Testis (tissue), 3 donors: Measurements from ENCODE around the gene TMEM232. TPM values are rescaled to one million over a fixed set of nuclear protein-coding genes. Genes with fewer than 3 reads are reported as not detected.

ENCODE experiments used
- DNase-seq: peaks from one replicate; pipeline ENCODE4 v3.0.0-alpha.2; 2019
- H3K27ac ChIP-seq, 2 donors: fragments of 200-600 bp; sonication (generic); one replicate each; pipeline ENCODE4 v1.5.1; 2019
- H3K27me3 ChIP-seq: fragments of 200-600 bp; sonication (generic); one replicate; pipeline ENCODE4 v1.5.1; 2019
- H3K36me3 ChIP-seq: fragments of 200-600 bp; sonication (generic); one replicate; pipeline ENCODE4 v1.5.1; 2017; ENCODE audit warnings: low read depth; ENCODE audit errors: missing control alignments
- H3K4me1 ChIP-seq: fragments of 200-600 bp; sonication (generic); one replicate; pipeline ENCODE4 v1.5.1; 2019
- H3K4me3 ChIP-seq, 2 donors: fragments of 200-600 bp; sonication (generic); one replicate each; pipeline ENCODE4 v1.5.1; 2017 to 2019
- H3K9me3 ChIP-seq: fragments of 200-600 bp; sonication (generic); one replicate; pipeline ENCODE4 v1.5.1; 2017
- POLR2A ChIP-seq: fragments of 450-650 bp; IDR thresholded peaks from one replicate; pipeline ENCODE4 v1.6.1; 2017; ENCODE audit warnings: antibody characterized with exemption, mild to moderate bottlenecking, moderate library complexity
- WGBS, 2 donors: methylation state at CpG; one replicate each; pipeline ENCODE4 v1.1.5; 2018; 5-methylcytosine and 5-hydroxymethylcytosine counted together
- intact Hi-C: fragments of 100-400 bp; cut with DNase I; formaldehyde crosslinking; loops from one replicate; pipeline ENCODE4 v1.15.1; 2023; ENCODE audit warnings: low total_unique reads
- polyA plus RNA-seq: library from polyadenylated mRNA; stranded (reverse); fragments of 350-450 nt; fragmentation: Illumina TruSeq; extraction: RNeasy Lipid Tissue Mini Kit (QIAGEN cat#74804); gene quantifications from one replicate; pipeline ENCODE4 v1.2.3, GENCODE V29; 2014; ENCODE audit warnings: low read depth, low replicate concordance; ENCODE audit not compliant: insufficient read depth
- total RNA-seq, 2 donors: library from RNA; depleted of rRNA; stranded (reverse); fragments of >200 nt; gene quantifications; one replicate each; pipeline ENCODE4 v1.2.3, GENCODE V29; 2016
- TF ChIP-seq, protein P1 (sequence below), 3 experiments: fragments of 450-650 bp in 2 of 3; fragments of 200-600 bp in 1 of 3; sonication (generic) in 1 of 3; IDR thresholded peaks; one replicate each; pipeline ENCODE4 v1.5.1; 2016 to 2019; ENCODE audit warnings: antibody characterized with exemption in 3 of 3, mild to moderate bottlenecking in 2 of 3, moderate library complexity in 1 of 3

The TMEM232 gene
- total and polyA plus RNA-seq, 3 donors from 2014 or later = 28.1 to 42.6 (median 32.0) TPM

DNA sequence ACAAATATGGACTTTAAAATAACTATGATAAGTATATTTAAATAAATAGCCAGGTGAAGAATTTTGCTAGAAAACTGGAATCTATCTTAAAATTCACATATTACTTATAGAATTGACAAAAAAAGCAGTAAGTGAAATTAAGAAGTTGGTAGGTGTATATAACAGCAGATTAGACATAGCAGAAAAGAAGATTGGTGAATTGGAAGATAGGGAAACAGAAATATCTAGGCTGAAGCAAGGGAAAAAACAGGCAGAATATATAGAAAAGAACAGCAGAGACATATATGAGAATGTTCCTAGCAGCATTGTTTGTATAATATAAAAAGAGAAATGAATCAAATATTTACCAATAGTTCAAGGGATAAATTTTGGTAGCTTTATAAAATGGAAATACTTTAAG lies 294.9 kb downstream of the TMEM232 start:
- H3K27ac ChIP-seq = no peak overlapping the region
- no peak overlapping the region for H3K4me3 ChIP-seq
- H3K4me1 ChIP-seq = no peaks in the 10 kb centered on the region
- H3K36me3 ChIP-seq = no peaks in the 10 kb centered on the region
- intact Hi-C loops = no loop called here
- TF ChIP-seq POLR2A = no peak
- TF ChIP-seq, protein P1, sequence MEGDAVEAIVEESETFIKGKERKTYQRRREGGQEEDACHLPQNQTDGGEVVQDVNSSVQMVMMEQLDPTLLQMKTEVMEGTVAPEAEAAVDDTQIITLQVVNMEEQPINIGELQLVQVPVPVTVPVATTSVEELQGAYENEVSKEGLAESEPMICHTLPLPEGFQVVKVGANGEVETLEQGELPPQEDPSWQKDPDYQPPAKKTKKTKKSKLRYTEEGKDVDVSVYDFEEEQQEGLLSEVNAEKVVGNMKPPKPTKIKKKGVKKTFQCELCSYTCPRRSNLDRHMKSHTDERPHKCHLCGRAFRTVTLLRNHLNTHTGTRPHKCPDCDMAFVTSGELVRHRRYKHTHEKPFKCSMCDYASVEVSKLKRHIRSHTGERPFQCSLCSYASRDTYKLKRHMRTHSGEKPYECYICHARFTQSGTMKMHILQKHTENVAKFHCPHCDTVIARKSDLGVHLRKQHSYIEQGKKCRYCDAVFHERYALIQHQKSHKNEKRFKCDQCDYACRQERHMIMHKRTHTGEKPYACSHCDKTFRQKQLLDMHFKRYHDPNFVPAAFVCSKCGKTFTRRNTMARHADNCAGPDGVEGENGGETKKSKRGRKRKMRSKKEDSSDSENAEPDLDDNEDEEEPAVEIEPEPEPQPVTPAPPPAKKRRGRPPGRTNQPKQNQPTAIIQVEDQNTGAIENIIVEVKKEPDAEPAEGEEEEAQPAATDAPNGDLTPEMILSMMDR (IDR thresholded peaks at IDR 0.05) = no peak
- no peak for DNase-seq
- H3K27me3 ChIP-seq = no peaks in the 10 kb centered on the region
- H3K9me3 ChIP-seq = no peaks in the 10 kb centered on the region

DNA sequence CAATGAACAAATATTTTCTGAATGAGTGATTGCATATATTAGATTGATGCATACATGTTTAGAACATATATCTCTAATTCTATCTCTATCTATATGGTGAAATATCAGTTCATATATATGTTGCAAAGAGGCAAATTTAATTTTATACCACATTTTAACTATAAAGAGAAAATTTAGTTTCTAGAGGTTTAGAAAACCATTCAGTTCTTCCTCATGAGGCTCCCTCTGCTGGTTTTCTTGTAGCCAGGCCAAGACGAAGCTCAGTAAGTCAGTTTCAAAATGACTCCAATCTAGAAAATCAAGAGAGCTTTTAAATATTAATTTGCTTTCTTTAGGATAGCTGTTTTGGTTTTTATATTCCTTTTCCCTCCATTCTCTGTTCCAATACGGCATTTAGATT lies 312.1 kb downstream of the TMEM232 start:
- H3K36me3 ChIP-seq = no peaks in the 10 kb centered on the region
- 40 to 47% methylated on average over 2 of the region's 2 CpGs for WGBS, 2 donors
- no peaks in the 10 kb centered on the region for H3K9me3 ChIP-seq
- H3K27me3 ChIP-seq = no peaks in the 10 kb centered on the region
- H3K27ac ChIP-seq = no peak overlapping the region
- DNase-seq = peak; percentile 25
- intact Hi-C loops = no loop called here
- TF ChIP-seq, protein P1 (IDR thresholded peaks at IDR 0.05) = peak in 1 of 3 experiments; percentile 9
- no peak for TF ChIP-seq POLR2A
- H3K4me1 ChIP-seq = no peaks in the 10 kb centered on the region
- no peak overlapping the region for H3K4me3 ChIP-seq

DNA sequence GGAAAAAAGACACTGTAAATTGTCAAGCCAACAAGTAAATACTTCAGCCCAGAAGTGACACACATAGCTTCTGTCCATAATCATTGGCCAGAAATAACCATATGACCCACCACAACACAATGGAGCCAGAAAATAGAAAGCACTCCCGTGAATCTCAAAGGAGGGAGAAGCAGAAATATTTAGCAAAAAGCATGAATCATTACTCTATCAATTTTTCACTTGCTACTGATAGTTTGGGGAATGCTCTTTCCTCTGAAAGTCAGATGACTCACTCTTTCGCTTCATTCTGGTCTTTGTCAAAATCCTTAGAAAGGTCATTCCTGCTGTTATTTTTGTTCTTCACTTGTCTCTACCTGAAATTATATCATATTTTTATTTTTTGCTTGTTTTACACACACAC lies 312.6 kb downstream of the TMEM232 start:
- no peaks in the 10 kb centered on the region for H3K4me1 ChIP-seq
- no peak overlapping the region for H3K4me3 ChIP-seq
- no peak overlapping the region for H3K27ac ChIP-seq
- no peaks in the 10 kb centered on the region for H3K36me3 ChIP-seq
- H3K9me3 ChIP-seq = no peaks in the 10 kb centered on the region
- DNase-seq = no peak
- no peaks in the 10 kb centered on the region for H3K27me3 ChIP-seq
- WGBS, 2 donors = 85 to 91% methylated on average over 2 of the region's 2 CpGs
- TF ChIP-seq, protein P1 (IDR thresholded peaks at IDR 0.05) = no peak
- no peak for TF ChIP-seq POLR2A
- intact Hi-C loops = no loop called here

DNA sequence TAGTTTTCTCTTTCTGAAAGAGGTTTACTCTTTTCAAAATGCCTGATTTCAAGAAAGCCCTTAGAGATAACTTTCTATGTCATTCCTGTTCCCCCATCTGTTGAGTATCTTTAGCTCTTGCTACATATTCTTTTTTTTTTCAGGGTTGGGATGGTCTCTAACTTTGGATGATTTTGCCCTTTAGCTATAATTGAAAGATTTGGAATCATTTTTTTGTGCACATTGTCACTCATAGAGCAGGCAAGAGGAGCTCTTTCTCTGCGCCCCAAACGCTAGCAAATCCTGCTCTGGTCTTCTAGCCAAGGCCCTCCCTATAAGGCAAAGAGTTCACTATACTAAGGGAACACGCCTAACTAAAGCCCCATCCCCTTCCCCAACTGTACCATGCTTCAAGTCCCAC lies 316.9 kb downstream of the TMEM232 start:
- no peak for DNase-seq
- no peaks in the 10 kb centered on the region for H3K36me3 ChIP-seq
- WGBS, 2 donors = 87 to 92% methylated on average over 3 of the region's 3 CpGs
- no peaks in the 10 kb centered on the region for H3K9me3 ChIP-seq
- no peaks in the 10 kb centered on the region for H3K27me3 ChIP-seq
- no peak overlapping the region for H3K4me3 ChIP-seq
- H3K27ac ChIP-seq = no peak overlapping the region
- H3K4me1 ChIP-seq = no peaks in the 10 kb centered on the region
- intact Hi-C loops = no loop called here
- TF ChIP-seq, protein P1 (IDR thresholded peaks at IDR 0.05) = no peak
- no peak for TF ChIP-seq POLR2A

DNA sequence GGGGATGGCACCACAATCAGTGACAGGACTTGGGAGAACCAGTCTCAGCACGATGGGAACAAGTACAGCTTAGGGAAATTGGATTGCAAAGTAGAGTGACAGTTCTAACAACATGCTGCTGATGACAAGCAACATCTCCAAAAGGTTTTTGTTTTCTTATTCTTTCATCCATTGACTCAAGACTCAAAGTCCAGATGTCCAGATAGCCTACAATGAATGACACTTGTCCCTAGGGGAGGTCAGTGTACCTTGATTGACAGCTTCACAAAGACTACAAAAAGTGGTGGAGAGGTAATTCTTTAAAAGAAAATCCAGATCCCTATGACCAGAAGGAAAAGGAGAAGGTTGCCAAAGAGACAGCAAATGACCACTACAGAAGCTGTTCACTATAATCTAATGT lies 323.9 kb downstream of the TMEM232 start:
- H3K4me1 ChIP-seq = no peaks in the 10 kb centered on the region
- no peak for TF ChIP-seq POLR2A
- TF ChIP-seq, protein P1 (IDR thresholded peaks at IDR 0.05) = no peak
- no peak overlapping the region for H3K27ac ChIP-seq
- H3K36me3 ChIP-seq = no peaks in the 10 kb centered on the region
- no peaks in the 10 kb centered on the region for H3K9me3 ChIP-seq
- H3K4me3 ChIP-seq = no peak overlapping the region
- no peak for DNase-seq
- intact Hi-C loops = no loop called here
- WGBS, 2 donors = 89 to 96% methylated on average over 1 of the region's 1 CpG
- H3K27me3 ChIP-seq = no peaks in the 10 kb centered on the region
